Neuronal stem cell (in vitro differentiated cells): ENCODE measurements around the gene SORBS2.
A peak's percentile ranks its signal among the peaks of the same experiment; 100 is the strongest.

ENCODE experiments used
- DNase-seq: peaks from one replicate; pipeline ENCODE4 v3.0.0-alpha.2; 2013; ENCODE audit warnings: low spot score
- H2AFZ ChIP-seq: one replicate; pipeline ENCODE4 v1.6.1; 2013; ENCODE audit warnings: mild to moderate bottlenecking, low read length, inconsistent platforms
- H2AK5ac ChIP-seq: 2 replicates; pipeline ENCODE4 v1.6.1; 2013; ENCODE audit warnings: low read depth, mild to moderate bottlenecking, inconsistent platforms, low read length, moderate library complexity, mixed read lengths
- H2BK120ac ChIP-seq: 2 replicates; pipeline ENCODE4 v1.6.1; 2013; ENCODE audit warnings: low read depth, mild to moderate bottlenecking, inconsistent platforms, low read length, moderate library complexity, mixed read lengths
- H2BK12ac ChIP-seq: one replicate; pipeline ENCODE4 v1.6.1; 2013; ENCODE audit warnings: low read length, inconsistent platforms
- H2BK15ac ChIP-seq: 2 replicates; pipeline ENCODE4 v1.6.1; 2013; ENCODE audit warnings: mild to moderate bottlenecking, low read length, inconsistent platforms, mixed read lengths
- H2BK5ac ChIP-seq: one replicate; pipeline ENCODE4 v1.6.1; 2013; ENCODE audit warnings: inconsistent platforms, mild to moderate bottlenecking, low read length, moderate library complexity
- H3K14ac ChIP-seq: one replicate; pipeline ENCODE4 v1.6.1; 2013; ENCODE audit warnings: low read length, inconsistent platforms
- H3K18ac ChIP-seq: 2 replicates; pipeline ENCODE4 v1.6.1; 2013; ENCODE audit warnings: low read length, inconsistent platforms
- H3K23ac ChIP-seq: 2 replicates; pipeline ENCODE4 v1.6.1; 2013; ENCODE audit warnings: low read depth, mild to moderate bottlenecking, mixed read lengths, low read length, inconsistent platforms; ENCODE audit not compliant: poor library complexity
- H3K27ac ChIP-seq: replicated peaks from 3 replicates; pipeline ENCODE4 v1.5.1; 2013; ENCODE audit warnings: low read length, inconsistent platforms
- H3K27me3 ChIP-seq, 3 experiments: 2 replicates each; pipeline ENCODE4 v1.6.1; 2013; ENCODE audit warnings: low read length in 3 of 3, mild to moderate bottlenecking in 2 of 3, inconsistent platforms in 1 of 3, low read depth in 1 of 3, mixed read lengths in 1 of 3, moderate library complexity in 1 of 3; ENCODE audit not compliant: control insufficient read depth in 3 of 3, insufficient read depth in 3 of 3
- H3K36me3 ChIP-seq, 2 donors: replicated peaks in 1 of 2; 2 replicates each; pipeline ENCODE4 v1.6.1; 2013; ENCODE audit warnings: low read length in 2 of 2; ENCODE audit not compliant: control insufficient read depth in 2 of 2, insufficient read depth in 2 of 2
- H3K4ac ChIP-seq: 2 replicates; pipeline ENCODE4 v1.6.1; 2013; ENCODE audit warnings: inconsistent platforms, mild to moderate bottlenecking, low read length, moderate library complexity
- H3K4me1 ChIP-seq, 2 donors: 1 replicate in 1 of 2; 2 replicates in 1 of 2; pipeline ENCODE4 v1.6.1; 2013; ENCODE audit warnings: low read length in 2 of 2, low read depth in 1 of 2; ENCODE audit not compliant: control insufficient read depth in 2 of 2, insufficient read depth in 1 of 2
- H3K4me2 ChIP-seq: one replicate; pipeline ENCODE4 v1.6.1; 2013; ENCODE audit warnings: mild to moderate bottlenecking, low read length, inconsistent platforms; ENCODE audit not compliant: insufficient read depth, poor library complexity, severe bottlenecking
- H3K4me3 ChIP-seq, 2 donors: 2 replicates each; pipeline ENCODE4 v1.5.1; 2013; ENCODE audit warnings: low read length in 2 of 2, mild to moderate bottlenecking in 2 of 2, inconsistent platforms in 1 of 2, moderate library complexity in 1 of 2
- H3K79me1 ChIP-seq: one replicate; pipeline ENCODE4 v1.6.1; 2013; ENCODE audit warnings: low read depth, mild to moderate bottlenecking, inconsistent platforms, low read length, moderate library complexity
- H3K9ac ChIP-seq: one replicate; pipeline ENCODE4 v1.6.1; 2013; ENCODE audit warnings: mild to moderate bottlenecking, low read depth, low read length, inconsistent platforms; ENCODE audit not compliant: poor library complexity
- H3K9me3 ChIP-seq, 2 donors: replicated peaks in 1 of 2; 2 replicates each; pipeline versions ENCODE3 to v1.6.1; 2013; ENCODE audit warnings: low read length in 2 of 2, mild to moderate bottlenecking in 2 of 2, inconsistent platforms in 1 of 2, low read depth in 1 of 2, mixed read lengths in 1 of 2, moderate library complexity in 1 of 2; ENCODE audit not compliant: control insufficient read depth in 2 of 2, insufficient read depth in 1 of 2
- H4K8ac ChIP-seq: one replicate; pipeline ENCODE4 v1.6.1; 2013; ENCODE audit warnings: low read depth, mild to moderate bottlenecking, inconsistent platforms, low read length, moderate library complexity
- H4K91ac ChIP-seq: one replicate; pipeline ENCODE4 v1.6.1; 2013; ENCODE audit warnings: low read length, low read depth, mild to moderate bottlenecking, inconsistent platforms; ENCODE audit not compliant: poor library complexity
- WGBS, 2 donors: extraction: QIAGEN DNeasy Blood & Tissue Kit; methylation state at CpG; one replicate each; pipeline ENCODE4 v1.1.7; 2013; ENCODE audit warnings: missing lambda C conversion rate in 2 of 2, mixed read lengths in 1 of 2; ENCODE audit not compliant: insufficient read length in 2 of 2, insufficient replicate concordance in 1 of 2; ENCODE audit errors: extremely low coverage in 2 of 2; 5-methylcytosine and 5-hydroxymethylcytosine counted together

Gene SORBS2

DNA sequence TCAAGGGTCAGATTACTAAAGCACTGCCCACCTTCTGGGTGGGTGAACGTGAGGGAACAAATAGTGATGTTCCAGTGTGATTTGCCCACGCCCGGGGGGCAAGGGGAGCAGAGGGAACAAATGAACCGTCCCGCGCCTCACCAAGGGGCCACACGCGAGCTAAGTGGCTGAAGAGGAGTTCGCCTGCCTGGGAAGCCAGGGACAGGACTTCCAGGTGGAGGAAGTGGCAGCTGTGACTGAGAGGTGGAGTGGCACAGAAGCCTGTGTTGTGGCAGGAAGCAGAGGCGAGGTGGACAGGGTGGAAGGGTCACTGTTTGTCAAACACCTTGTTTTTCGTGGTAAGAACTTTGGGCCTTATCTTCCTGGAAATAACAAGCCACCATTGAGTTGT, 9.0 kb upstream of the SORBS2 start:
- H2AFZ ChIP-seq: peak overlapping the region; percentile 83
- no peak overlapping the region for H2AK5ac ChIP-seq
- H3K4ac ChIP-seq: peak overlapping the region; percentile 40
- H3K27me3 ChIP-seq: no peaks in the 10 kb centered on the region
- no peak overlapping the region for H3K27ac ChIP-seq
- H3K4me1 ChIP-seq: peaks cover 0 to 8% of the 10 kb centered on the region in 2 donors
- no peak overlapping the region for H3K14ac ChIP-seq
- H3K9me3 ChIP-seq: no peaks in the 10 kb centered on the region
- peak overlapping the region; percentile 68 for H4K91ac ChIP-seq
- DNase-seq: no peak
- no peaks in the 10 kb centered on the region for H3K79me1 ChIP-seq
- H3K36me3 ChIP-seq: no peaks in the 10 kb centered on the region
- no peak overlapping the region for H4K8ac ChIP-seq
- H3K23ac ChIP-seq: no peak overlapping the region
- peak overlapping the region; percentile 72 for H2BK15ac ChIP-seq
- H3K18ac ChIP-seq: peak overlapping the region; percentile 76
- H3K4me3 ChIP-seq: no peak overlapping the region
- peak overlapping the region; percentile 43 for H2BK12ac ChIP-seq
- H3K4me2 ChIP-seq: no peak overlapping the region
- no peak overlapping the region for H3K9ac ChIP-seq
- H2BK120ac ChIP-seq: no peak overlapping the region
- no CpG with 5 or more reads among the region's 11 CpGs for WGBS, 2 donors
- no peak overlapping the region for H2BK5ac ChIP-seq

DNA sequence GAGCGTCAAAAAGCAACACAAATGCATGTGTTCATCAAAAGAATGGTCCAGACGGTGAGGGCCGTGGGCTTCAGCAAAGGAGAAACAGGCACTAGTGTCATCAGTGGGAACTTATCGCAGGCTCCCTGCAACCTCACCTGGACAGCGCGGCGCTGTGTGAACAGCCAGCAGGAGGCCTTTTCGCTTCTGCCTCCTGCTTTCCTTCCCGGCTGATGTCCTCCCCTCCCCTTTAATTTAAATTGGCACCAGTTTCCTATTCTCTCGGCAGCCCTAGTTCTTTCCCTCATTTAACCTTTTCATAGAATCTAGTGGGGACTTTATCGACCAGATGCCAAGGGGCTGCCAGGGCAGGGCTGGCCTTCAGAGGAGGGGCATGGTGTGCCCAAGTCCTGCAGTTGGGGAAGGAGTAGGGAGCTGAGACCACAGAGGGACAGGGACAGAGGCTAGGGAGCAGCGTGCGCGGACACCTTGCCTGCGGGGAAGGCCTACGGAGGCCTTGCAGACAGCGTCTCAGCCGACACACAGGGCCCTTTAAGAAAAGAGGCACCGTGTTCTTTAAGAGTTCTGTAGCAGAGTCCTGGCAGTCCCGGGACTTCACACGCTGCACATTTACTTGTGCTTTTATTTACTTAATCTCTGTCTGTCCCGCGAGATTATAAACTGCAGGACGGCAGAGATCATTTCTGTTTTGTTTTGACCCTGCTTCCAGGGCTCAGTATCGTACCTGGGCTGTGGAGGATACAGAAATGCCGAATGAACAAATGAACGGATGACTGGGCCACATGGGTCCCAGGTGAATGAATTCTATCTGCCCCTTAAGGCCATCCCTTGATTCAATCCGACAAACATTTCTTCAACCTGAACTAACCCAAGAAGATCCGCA, 8.4 kb upstream of the SORBS2 start:
- Histone ChIP-seq H4K8ac (peak overlapping the region; percentile 44), H3K4me1 (peaks cover 0 to 8% of the 10 kb centered on the region in 2 donors), H2BK15ac (peak overlapping the region; percentile 55), H2BK120ac (no peak overlapping the region), H3K23ac (no peak overlapping the region), H3K9me3 (no peaks in the 10 kb centered on the region), H2BK5ac (no peak overlapping the region), H4K91ac (peak overlapping the region; percentile 68), H3K18ac (peak overlapping the region; percentile 94), H3K4me2 (no peak overlapping the region), H2AFZ (peak overlapping the region; percentile 83), H3K79me1 (no peaks in the 10 kb centered on the region), H3K27ac (peak overlapping the region; percentile 24), H3K4me3 (no peak overlapping the region), H2BK12ac (no peak overlapping the region), H2AK5ac (no peak overlapping the region), H3K4ac (no peak overlapping the region), H3K14ac (no peak overlapping the region), H3K27me3 (no peaks in the 10 kb centered on the region), H3K36me3 (no peaks in the 10 kb centered on the region), H3K9ac (no peak overlapping the region)
- no CpG with 5 or more reads among the region's 29 CpGs for WGBS, 2 donors
- DNase-seq: no peak

GRCh38 chr4:185819144-185819543, 7.2 kb upstream of the SORBS2 start:
- H3K4me2 ChIP-seq: no peak overlapping the region
- peaks cover 0 to 8% of the 10 kb centered on the region in 2 donors for H3K4me1 ChIP-seq
- no CpG with 5 or more reads among the region's 5 CpGs for WGBS, 2 donors
- DNase-seq: no peak
- H4K8ac ChIP-seq: no peak overlapping the region
- H2BK15ac ChIP-seq: no peak overlapping the region
- H3K27ac ChIP-seq: no peak overlapping the region
- no peaks in the 10 kb centered on the region for H3K9me3 ChIP-seq
- H3K36me3 ChIP-seq: no peaks in the 10 kb centered on the region
- no peak overlapping the region for H3K14ac ChIP-seq
- no peak overlapping the region for H2BK120ac ChIP-seq
- no peaks in the 10 kb centered on the region for H3K79me1 ChIP-seq
- H2BK5ac ChIP-seq: no peak overlapping the region
- no peak overlapping the region for H2AFZ ChIP-seq
- no peak overlapping the region for H3K18ac ChIP-seq
- H3K23ac ChIP-seq: no peak overlapping the region
- no peak overlapping the region for H3K9ac ChIP-seq
- H3K4ac ChIP-seq: no peak overlapping the region
- H4K91ac ChIP-seq: no peak overlapping the region
- no peak overlapping the region for H3K4me3 ChIP-seq
- no peak overlapping the region for H2AK5ac ChIP-seq
- no peaks in the 10 kb centered on the region for H3K27me3 ChIP-seq
- no peak overlapping the region for H2BK12ac ChIP-seq

DNA sequence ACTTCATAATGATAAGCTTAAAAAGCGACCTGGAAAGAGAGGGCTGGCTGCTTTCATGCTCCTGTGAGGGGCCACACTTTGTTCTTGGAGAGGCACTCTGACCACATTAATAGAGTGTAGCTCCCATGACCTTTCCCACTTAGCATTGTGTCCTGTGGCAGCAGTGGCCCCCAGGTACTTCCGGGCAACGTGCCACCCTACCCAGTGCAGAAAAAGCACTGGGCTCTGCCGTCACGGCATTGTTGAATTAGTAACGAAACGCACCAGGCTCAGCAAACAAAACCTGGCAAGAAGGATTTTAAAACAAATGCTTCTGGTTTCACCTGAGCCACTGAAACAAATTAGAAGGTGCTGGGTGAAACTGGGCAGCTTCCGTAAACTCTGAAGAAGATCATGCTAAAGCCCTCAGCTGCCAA, 5.4 kb upstream of the SORBS2 start:
- Histone ChIP-seq H3K4me1 (peaks cover 4 to 14% of the 10 kb centered on the region in 2 donors), H2BK15ac (no peak overlapping the region), H2AK5ac (no peak overlapping the region), H3K36me3 (no peaks in the 10 kb centered on the region), H3K4me2 (no peak overlapping the region), H2BK5ac (no peak overlapping the region), H2BK12ac (no peak overlapping the region), H4K91ac (no peak overlapping the region), H3K4me3 (no peak overlapping the region), H3K27me3 (no peaks in the 10 kb centered on the region), H4K8ac (no peak overlapping the region), H3K14ac (no peak overlapping the region), H2BK120ac (no peak overlapping the region), H3K79me1 (no peaks in the 10 kb centered on the region), H3K18ac (no peak overlapping the region), H3K23ac (no peak overlapping the region), H3K9ac (no peak overlapping the region), H2AFZ (no peak overlapping the region), H3K4ac (no peak overlapping the region), H3K27ac (no peak overlapping the region), H3K9me3 (no peaks in the 10 kb centered on the region)
- WGBS, 2 donors: no CpG with 5 or more reads among the region's 8 CpGs
- no peak for DNase-seq
